Upper lobe of left lung (tissue), 4 donors: ENCODE measurements around the gene PNMT.

Experiments
- EP300 ChIP-seq, 4 donors: sonication (generic); formaldehyde crosslinking; IDR thresholded peaks; one replicate each; pipeline ENCODE4 v1.5.1; 2017; ENCODE audit warnings: antibody characterized with exemption in 4 of 4, control low read depth in 2 of 4
- TF ChIP-seq, protein P1 (sequence below), 6 experiments: fragments of 450-650 bp in 4 of 6; fragments of 200-600 bp in 2 of 6; sonication (generic) in 2 of 6; IDR thresholded peaks; one replicate each; pipeline ENCODE4 v1.5.1; 2016 to 2019; ENCODE audit warnings: antibody characterized with exemption in 6 of 6

DNA sequence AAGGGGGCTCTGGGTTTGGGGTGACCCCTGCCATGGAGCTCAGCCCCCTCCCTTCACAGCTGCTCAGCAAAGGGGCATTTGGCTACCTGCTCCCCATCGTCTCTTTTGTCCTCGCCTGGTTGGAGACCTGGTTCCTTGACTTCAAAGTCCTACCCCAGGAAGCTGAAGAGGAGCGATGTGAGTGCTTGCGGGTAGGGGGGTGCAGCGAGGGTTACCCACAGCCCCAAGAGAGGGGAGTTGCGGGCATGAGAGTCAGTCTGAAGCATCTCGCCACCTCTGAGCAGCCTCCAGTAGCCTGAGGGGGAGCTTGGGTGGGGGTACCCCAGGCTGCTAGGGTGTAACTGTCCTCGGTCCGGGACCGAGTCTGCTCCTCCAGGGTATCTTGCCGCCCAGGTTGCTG, 9.9 kb upstream of the PNMT start:
- TF ChIP-seq, protein P1, sequence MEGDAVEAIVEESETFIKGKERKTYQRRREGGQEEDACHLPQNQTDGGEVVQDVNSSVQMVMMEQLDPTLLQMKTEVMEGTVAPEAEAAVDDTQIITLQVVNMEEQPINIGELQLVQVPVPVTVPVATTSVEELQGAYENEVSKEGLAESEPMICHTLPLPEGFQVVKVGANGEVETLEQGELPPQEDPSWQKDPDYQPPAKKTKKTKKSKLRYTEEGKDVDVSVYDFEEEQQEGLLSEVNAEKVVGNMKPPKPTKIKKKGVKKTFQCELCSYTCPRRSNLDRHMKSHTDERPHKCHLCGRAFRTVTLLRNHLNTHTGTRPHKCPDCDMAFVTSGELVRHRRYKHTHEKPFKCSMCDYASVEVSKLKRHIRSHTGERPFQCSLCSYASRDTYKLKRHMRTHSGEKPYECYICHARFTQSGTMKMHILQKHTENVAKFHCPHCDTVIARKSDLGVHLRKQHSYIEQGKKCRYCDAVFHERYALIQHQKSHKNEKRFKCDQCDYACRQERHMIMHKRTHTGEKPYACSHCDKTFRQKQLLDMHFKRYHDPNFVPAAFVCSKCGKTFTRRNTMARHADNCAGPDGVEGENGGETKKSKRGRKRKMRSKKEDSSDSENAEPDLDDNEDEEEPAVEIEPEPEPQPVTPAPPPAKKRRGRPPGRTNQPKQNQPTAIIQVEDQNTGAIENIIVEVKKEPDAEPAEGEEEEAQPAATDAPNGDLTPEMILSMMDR (IDR thresholded peaks at IDR 0.05) = no peak
- TF ChIP-seq EP300 (IDR thresholded peaks at IDR 0.05) = no peak
